HCT116 (cell line): ENCODE measurements around the gene PADI2.

Experiments
- CBX3 ChIP-seq: IDR thresholded peaks from 2 replicates; pipeline ENCODE4 v1.6.1; 2012; ENCODE audit warnings: low read depth
- CTCF ChIP-seq, 3 experiments: fragments of 200-600 bp in 1 of 3; sonication (generic) in 1 of 3; IDR thresholded peaks in 2 of 3; conservative IDR thresholded peaks in 1 of 3; 2 replicates each; pipeline ENCODE4 v1.5.1; 2012 to 2017; ENCODE audit warnings: low read depth in 2 of 3, low read length in 2 of 3, antibody characterized with exemption in 1 of 3, borderline replicate concordance in 1 of 3, control low read depth in 1 of 3, mild to moderate bottlenecking in 1 of 3, mixed read lengths in 1 of 3, mixed run types in 1 of 3, moderate library complexity in 1 of 3; ENCODE audit not compliant: insufficient read depth in 1 of 3
- ELF1 ChIP-seq: IDR thresholded peaks from 2 replicates; pipeline ENCODE4 v1.6.1; 2012; ENCODE audit warnings: low read depth, borderline replicate concordance
- EZH2 ChIP-seq: fragments of 200-600 bp; sonication (generic); IDR thresholded peaks from 2 replicates; pipeline ENCODE4 v1.6.1; 2017; ENCODE audit warnings: antibody characterized with exemption, mixed run types
- EZH2phosphoT487 ChIP-seq: fragments of 200-600 bp; IDR thresholded peaks from 2 replicates; pipeline ENCODE4 v1.6.1; 2018; ENCODE audit warnings: antibody characterized with exemption, borderline replicate concordance
- POLR2A ChIP-seq: IDR thresholded peaks from 2 replicates; pipeline ENCODE4 v1.7.0; 2011; ENCODE audit warnings: borderline replicate concordance; ENCODE audit not compliant: insufficient read depth, insufficient read length; ENCODE audit errors: extremely low read depth
- POLR2AphosphoS5 ChIP-seq: IDR thresholded peaks from 2 replicates; pipeline ENCODE4 v1.6.1; 2011; ENCODE audit warnings: mild to moderate bottlenecking, low read depth, low read length, moderate library complexity
- RAD21 ChIP-seq: IDR thresholded peaks from 2 replicates; pipeline ENCODE4 v1.6.1; 2012; ENCODE audit warnings: low read depth, mild to moderate bottlenecking
- SIN3A ChIP-seq: IDR thresholded peaks from 2 replicates; pipeline ENCODE4 v1.6.1; 2012; ENCODE audit warnings: low read depth
- SP1 ChIP-seq: IDR thresholded peaks from 2 replicates; pipeline ENCODE4 v1.6.1; 2012; ENCODE audit warnings: low read depth
- YY1 ChIP-seq: IDR thresholded peaks from 2 replicates; pipeline ENCODE4 v1.6.1; 2011; ENCODE audit warnings: low read length, low read depth, moderate library complexity, mild to moderate bottlenecking; ENCODE audit not compliant: insufficient replicate concordance; ENCODE audit errors: extremely low read depth
- ZBTB33 ChIP-seq: IDR thresholded peaks from 2 replicates; pipeline ENCODE4 v1.6.1; 2011; ENCODE audit warnings: mild to moderate bottlenecking, low read length, moderate library complexity; ENCODE audit not compliant: insufficient replicate concordance; ENCODE audit errors: extremely low read depth

- no peak for TF ChIP-seq POLR2A
- no peak for TF ChIP-seq EZH2
- no peak for TF ChIP-seq CTCF (IDR thresholded peaks at IDR 0.05 in 2 of 3, conservative IDR thresholded peaks at IDR 0.05 in 1 of 3; ENCODE audit: borderline replicate concordance in 1 of 3, insufficient read depth in 1 of 3, low read depth in 2 of 3, low read length in 2 of 3)
- no peak for TF ChIP-seq POLR2AphosphoS5
- no peak for TF ChIP-seq SP1
- TF ChIP-seq YY1: no peak
- TF ChIP-seq EZH2phosphoT487: no peak
- TF ChIP-seq SIN3A: no peak
- no peak for TF ChIP-seq RAD21
- TF ChIP-seq ZBTB33: no peak
- TF ChIP-seq ELF1: no peak
- TF ChIP-seq CBX3: no peak
Measured at GRCh38 chr1:17097147-17097546, 22.1 kb downstream of the PADI2 start.
